BJ (cell line): ENCODE measurements around the gene EXOC6B. TPM values are rescaled to one million over a fixed set of nuclear protein-coding genes. Genes with fewer than 3 reads are reported as not detected.

Experiments
- CTCF ChIA-PET: fragments of 350-600 bp; formaldehyde crosslinking; extraction: SDS; loops from one replicate; lab custom pipeline; 2021; ENCODE audit warnings: antibody characterized with exemption, inconsistent platforms; lab: Yijun Ruan, JAX
- POLR2A ChIA-PET: fragments of 300-600 bp; sonication (Branson Sonifier 250); formaldehyde crosslinking; extraction: SDS; loops from one replicate; lab custom pipeline; 2021; ENCODE audit warnings: antibody characterized with exemption; lab: Charles Lee
- DNase-seq: peaks from one replicate; pipeline ENCODE4 v3.0.0-alpha.2; 2011; ENCODE audit warnings: low read depth
- H3K27me3 ChIP-seq: 2 replicates; pipeline ENCODE4 v1.6.0; 2011; ENCODE audit warnings: low read length; ENCODE audit not compliant: control insufficient read depth, insufficient read depth
- H3K36me3 ChIP-seq: 2 replicates; pipeline ENCODE4 v1.5.1; 2011; ENCODE audit warnings: low read length; ENCODE audit not compliant: control insufficient read depth, insufficient read depth
- H3K4me3 ChIP-seq: 2 replicates; pipeline ENCODE4 v1.5.1; 2011; ENCODE audit warnings: low read depth, mild to moderate bottlenecking, control low read depth, low read length
- polyA plus RNA-seq: library from polyadenylated mRNA; depleted of rRNA; stranded (reverse); fragments of >200 nt; gene quantifications from 2 replicates; pipeline ENCODE4 v1.2.3, GENCODE V29; 2011
- TF ChIP-seq, protein P1 (sequence below): IDR thresholded peaks from 2 replicates; pipeline ENCODE4 v1.5.1; 2011; ENCODE audit warnings: low read depth, mild to moderate bottlenecking, control low read depth, inconsistent platforms, low read length, moderate library complexity; ENCODE audit not compliant: insufficient read depth

EXOC6B gene
- polyA plus RNA-seq, 1 experiment, result 15.5 TPM

DNA sequence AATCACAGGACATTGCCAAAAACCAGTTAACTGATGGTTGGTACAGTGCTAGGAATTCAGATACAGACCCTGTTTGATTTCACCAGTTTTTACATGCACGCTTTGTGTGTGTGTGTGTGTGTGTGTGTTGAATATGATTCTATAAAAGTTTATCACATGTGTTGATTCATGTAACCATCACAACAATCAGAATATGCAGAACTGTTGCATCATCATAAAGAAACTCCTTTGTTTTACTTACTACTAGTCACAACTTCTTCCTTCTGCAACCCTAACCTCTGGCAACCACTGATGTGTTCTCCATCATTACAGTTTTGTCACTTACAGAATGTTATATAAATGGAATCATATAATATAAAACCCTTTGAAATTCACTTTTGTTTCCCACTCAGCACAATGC lies 533.4 kb downstream of the EXOC6B start:
- H3K27me3 ChIP-seq, result no peaks in the 10 kb centered on the region
- no peak for DNase-seq
- ChIA-PET CTCF (no interaction called here), POLR2A (no interaction called here)
- TF ChIP-seq, protein P1, sequence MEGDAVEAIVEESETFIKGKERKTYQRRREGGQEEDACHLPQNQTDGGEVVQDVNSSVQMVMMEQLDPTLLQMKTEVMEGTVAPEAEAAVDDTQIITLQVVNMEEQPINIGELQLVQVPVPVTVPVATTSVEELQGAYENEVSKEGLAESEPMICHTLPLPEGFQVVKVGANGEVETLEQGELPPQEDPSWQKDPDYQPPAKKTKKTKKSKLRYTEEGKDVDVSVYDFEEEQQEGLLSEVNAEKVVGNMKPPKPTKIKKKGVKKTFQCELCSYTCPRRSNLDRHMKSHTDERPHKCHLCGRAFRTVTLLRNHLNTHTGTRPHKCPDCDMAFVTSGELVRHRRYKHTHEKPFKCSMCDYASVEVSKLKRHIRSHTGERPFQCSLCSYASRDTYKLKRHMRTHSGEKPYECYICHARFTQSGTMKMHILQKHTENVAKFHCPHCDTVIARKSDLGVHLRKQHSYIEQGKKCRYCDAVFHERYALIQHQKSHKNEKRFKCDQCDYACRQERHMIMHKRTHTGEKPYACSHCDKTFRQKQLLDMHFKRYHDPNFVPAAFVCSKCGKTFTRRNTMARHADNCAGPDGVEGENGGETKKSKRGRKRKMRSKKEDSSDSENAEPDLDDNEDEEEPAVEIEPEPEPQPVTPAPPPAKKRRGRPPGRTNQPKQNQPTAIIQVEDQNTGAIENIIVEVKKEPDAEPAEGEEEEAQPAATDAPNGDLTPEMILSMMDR, result no peak
- H3K36me3 ChIP-seq, result no peaks in the 10 kb centered on the region
- no peak overlapping the region for H3K4me3 ChIP-seq

DNA sequence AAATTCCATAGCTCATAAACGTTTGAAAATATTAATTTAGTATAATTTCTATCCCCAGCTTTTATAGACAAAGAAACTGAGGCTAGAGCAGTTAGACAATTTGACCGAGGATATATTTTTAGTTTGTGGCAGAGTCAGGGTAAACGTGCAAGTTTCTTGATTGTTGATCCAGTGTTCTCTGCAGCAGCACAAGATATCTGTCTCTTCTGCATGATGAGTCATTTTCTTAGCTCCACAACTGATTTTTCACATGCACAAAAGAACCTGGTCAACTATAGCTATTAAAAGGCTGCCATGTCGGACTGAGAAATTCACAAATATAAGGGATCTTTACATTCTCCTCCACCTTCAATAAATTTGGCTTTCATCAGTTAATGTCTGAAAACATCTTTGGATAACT lies 534.8 kb downstream of the EXOC6B start:
- TF ChIP-seq, protein P1, result no peak
- H3K36me3 ChIP-seq, result no peaks in the 10 kb centered on the region
- no peak overlapping the region for H3K4me3 ChIP-seq
- CTCF ChIA-PET, result interaction anchor here (0.9 to 1.4 kb wide), 2 partner anchors 9 to 35 kb away, joined by 3 to 4 read pairs; no protein-coding TSS in a partner anchor
- POLR2A ChIA-PET, result no interaction called here
- DNase-seq, result no peak
- no peaks in the 10 kb centered on the region for H3K27me3 ChIP-seq

DNA sequence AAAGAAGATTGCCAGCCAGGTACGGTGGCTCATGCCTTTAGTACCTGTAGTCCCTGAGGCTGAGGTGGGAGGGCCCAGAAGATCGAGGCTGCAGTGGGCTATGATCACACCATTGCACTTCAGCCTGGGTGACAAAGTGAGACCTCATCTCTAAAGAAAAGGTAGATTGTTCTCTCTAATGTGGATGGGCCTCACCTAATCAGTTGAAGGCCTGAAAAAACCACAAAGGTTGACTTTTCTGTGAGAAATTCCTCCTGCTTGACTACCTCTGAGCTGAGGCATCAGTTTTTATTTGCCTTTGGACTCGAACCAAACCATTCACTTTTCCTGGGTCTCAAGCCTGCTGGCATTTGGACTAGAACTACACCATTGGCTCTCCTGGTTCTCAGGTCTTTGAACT lies 536.1 kb downstream of the EXOC6B start:
- H3K4me3 ChIP-seq, result no peak overlapping the region
- ChIA-PET CTCF (no interaction called here), POLR2A (interaction anchor here (0.6 kb wide), 1 partner anchor 253 kb away, joined by 5 read pairs; no protein-coding TSS in a partner anchor)
- H3K27me3 ChIP-seq, result no peaks in the 10 kb centered on the region
- DNase-seq, result no peak
- H3K36me3 ChIP-seq, result no peaks in the 10 kb centered on the region
- TF ChIP-seq, protein P1, result no peak

DNA sequence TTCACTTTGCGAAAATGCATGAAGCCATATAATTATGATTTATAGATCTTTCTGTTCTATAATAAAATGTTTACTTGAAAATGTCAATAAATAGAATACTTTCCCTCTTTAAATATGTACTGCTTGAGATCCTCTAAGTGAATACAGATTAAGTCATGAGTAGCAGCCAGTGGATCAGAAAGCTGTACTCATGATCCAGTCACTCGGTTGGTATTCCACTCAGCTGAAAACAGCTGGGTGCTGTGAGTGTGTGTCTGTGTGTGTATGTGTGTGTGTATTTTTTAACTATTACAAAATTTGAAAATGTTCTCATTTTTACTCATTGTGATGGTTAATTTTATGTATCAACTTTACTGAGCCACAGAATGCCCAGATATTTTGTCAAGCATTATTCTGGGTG lies 536.5 kb downstream of the EXOC6B start:
- H3K4me3 ChIP-seq, result no peak overlapping the region
- H3K27me3 ChIP-seq, result no peaks in the 10 kb centered on the region
- TF ChIP-seq, protein P1, result no peak
- DNase-seq, result no peak
- CTCF ChIA-PET, result no interaction called here
- H3K36me3 ChIP-seq, result no peaks in the 10 kb centered on the region
- POLR2A ChIA-PET, result interaction anchor here (0.6 kb wide), 1 partner anchor 253 kb away, joined by 5 read pairs; no protein-coding TSS in a partner anchor

DNA sequence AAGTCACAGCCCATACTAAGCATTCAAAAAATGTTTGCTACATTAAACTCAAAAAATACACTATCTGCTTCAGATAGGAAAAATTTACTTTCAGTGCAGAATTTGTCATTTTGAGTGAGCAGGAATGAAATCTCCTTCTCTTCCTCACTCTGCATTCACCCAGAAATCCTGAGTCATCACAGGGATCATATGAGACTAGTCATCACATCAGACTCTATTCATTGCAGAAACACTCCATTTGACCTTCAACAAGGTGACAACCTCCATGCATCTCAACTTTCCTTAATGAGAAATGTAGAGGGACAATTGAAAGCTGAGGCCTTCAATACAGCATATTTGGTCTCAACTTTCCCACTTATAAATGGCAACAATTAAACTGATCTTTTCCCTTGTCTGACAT lies 547.8 kb downstream of the EXOC6B start:
- CTCF ChIA-PET, result no interaction called here
- Histone ChIP-seq H3K4me3 (no peak overlapping the region), H3K36me3 (no peaks in the 10 kb centered on the region), H3K27me3 (no peaks in the 10 kb centered on the region)
- TF ChIP-seq, protein P1, result no peak
- POLR2A ChIA-PET, result no interaction called here
- no peak for DNase-seq
